GM19452 (cell line): ENCODE results near the gene UBXN10.

ENCODE experiments used
- ATAC-seq: cut with Tn5 transposase; IDR thresholded peaks from one replicate; pipeline ENCODE4 v1.9.1; 2021; ENCODE audit not compliant: unreplicated experiment

The UBXN10 gene

GRCh38 chr1:20151906-20152598 is 33.8 kb upstream of the UBXN10 start:
- no peak for ATAC-seq

DNA sequence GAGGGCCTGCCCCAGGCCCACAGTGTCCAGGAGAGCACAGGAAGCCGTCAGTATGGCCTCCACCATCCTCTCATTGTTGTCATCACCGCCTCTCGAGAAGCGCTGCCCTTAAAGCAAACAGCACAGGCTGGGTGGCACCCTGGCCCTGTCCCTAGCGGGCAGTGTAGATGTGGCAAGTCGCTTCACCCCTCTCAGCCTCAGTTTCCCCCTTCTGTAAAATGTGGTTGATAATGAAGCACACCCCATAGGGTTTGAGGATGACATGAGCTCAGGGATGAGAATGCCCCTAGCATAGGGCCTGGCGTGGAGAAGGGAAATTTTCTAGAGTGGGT is 33.3 kb upstream of the UBXN10 start:
- no peak for ATAC-seq

DNA sequence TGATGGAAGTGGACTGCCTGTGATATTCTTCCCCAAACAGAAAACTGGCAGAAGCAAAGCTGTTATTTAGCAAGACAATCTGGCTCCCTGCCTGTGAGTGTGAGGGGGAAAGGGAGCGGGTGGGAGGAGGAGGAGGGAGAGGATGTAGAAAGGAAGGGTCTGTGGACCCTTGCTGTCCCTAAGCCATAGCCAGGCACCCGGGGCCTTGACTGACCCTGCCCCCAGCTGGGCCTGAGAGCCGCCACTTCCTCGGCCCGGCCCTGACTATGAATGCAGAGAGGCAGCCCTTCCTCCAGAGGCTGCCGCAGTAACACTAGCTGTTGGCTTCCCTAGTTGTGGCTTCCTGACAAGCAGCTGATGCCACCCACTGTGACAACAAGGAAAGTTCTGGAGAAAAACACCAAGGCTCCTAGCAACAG is 32.9 kb upstream of the UBXN10 start:
- ATAC-seq: no peak

DNA sequence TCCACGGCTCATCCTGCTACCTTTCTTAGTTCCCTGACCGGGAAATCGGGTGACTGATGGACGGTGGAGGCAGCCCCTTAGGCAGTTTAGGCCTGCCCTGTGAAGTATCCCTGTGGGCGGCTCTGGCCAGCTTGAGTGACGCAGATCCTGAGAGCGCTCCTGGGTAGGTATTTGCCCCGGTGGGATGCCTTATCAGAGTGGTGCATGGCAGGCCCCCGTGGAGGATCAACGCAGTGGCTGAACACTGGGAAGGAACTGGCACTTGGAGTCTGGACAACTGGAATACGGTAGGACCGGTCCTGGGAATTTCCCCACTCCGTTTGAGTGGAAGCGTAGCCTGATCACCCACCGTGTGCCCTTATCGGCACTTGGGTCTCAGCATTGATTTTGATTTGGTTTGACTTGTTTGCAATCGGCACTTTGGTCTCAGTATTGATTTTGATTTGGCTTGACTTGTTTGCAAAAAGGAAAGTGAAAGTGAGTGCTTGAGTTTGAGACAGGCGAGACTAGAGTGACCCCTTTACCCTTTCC is 31.5 kb upstream of the UBXN10 start:
- ATAC-seq: no peak

- ATAC-seq: no peak
Observed at GRCh38 chr1:20158358-20159070, 27.4 kb upstream of the UBXN10 start.

DNA sequence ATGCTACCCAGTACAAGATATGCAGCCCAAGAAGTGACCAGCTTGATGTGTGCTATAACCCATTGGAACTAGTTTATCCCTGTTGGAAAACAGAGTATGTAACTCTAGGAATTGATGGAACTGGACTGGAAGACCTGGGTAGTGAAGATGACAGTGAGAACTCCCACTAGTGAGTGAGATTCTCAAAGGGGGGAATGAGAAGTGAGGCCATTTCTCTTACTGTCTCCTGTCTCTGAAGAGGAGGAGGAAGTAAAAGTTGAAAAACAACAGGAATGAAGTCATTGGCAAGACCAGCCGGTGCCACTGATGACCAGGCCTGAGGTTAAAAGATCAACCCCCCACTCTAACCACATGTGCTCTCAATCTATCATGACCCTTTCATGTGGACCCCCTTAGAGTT is 25.9 kb upstream of the UBXN10 start:
- ATAC-seq: no peak

GRCh38 chr1:20164694-20165202 is 21.1 kb upstream of the UBXN10 start:
- no peak for ATAC-seq

- no peak for ATAC-seq
Observed at GRCh38 chr1:20165522-20165951, 20.4 kb upstream of the UBXN10 start.

DNA sequence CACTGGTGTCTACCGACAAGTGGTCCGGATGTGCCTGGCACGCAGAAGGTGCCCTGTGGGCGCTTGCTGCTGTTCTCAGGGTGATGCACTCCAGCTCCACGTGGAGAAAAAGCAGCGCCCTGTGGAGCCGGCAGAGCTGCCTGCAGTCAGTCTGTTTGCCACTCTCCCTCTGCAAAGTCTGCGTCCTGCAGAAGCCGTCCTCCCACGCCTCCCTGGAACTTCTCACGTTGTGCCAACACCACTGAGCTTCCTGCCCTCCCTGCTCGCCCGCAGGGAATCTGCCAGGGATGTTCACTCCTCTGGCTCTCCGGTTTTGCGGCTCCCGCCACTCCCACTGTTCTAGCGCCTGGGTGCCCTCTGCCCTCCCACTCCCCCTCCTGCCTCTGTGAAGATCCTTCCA is 19.8 kb upstream of the UBXN10 start:
- no peak for ATAC-seq

DNA sequence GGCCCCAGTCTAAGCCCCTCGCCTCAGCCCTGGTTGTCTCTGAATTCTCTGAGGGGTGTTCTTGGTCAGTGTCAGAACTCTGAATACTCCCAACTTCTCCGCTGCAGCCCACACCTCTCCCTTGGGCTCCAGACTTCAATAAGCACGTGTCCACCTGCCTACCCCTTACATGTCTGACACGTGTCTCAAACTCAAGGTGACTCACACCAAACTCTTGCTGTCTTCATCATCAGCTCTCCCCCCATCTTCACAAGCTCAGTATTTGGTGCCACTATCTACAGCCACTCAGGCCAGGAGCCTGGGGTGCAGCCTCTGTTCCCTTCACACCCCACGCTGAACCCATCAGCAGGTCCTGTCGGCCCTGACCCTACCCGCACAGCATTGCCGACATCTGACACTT is 18.8 kb upstream of the UBXN10 start:
- no peak for ATAC-seq

DNA sequence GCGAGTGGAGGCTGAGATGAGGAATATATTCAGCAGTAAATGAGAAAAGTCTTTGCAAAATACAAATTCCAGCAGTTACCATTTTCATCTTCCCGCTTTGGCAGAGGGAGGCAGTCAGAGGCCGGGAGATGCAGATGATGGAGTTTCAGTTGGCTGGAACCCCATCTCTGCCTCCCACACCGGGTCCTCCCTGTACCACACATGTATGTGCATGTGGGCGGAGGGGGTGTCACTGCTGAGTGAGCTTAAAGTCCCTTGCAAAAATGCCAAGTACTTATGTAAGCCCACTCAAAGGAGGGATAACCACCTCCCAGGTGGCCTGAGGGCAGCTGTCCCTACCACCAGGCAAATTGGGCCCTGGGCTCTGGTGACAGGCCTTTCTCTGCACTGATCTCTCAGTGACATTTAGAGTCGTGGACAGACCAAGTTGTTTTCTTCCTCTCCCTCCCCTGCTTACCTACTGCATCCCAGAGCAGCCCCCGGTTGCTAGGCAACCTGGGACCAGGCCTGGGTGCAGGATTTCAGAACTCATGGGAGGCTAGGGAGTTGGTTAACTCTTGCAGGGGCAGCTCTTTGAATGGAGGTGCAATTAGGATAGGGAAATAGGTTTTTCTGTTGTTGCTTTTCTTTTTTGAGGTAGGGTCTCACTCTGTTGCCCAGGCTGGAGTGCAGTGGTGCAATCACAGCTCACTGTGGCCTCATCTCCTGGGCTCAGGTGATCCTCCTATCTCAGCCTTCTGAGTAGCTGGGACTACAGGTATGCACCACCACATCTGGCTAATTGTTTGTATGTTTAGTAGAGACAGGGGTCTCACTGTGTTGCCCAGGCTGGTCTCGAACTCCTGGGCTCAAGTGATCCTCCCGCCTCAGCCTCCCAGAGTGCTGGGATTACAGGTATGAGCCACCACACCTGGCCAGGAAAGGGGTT is 17.1 kb upstream of the UBXN10 start:
- no peak for ATAC-seq

DNA sequence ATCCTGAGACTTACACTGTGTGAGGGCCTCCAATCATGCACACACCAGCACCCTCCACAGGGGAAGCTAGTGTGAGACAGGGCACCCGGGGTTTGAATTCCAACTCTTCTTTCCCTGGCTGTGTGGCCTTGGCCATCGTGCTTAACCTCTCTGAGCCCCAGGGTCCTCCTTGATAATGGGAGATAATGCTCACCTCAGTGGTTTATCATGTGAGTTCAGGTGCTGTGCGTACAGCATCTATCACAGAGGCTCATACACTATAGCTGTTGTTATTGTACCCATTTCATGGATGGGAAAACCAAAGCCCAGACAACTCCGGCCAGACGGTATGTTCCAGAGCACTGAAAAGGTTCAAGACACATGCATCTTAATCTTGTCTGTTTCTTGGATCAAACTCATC is 16.0 kb upstream of the UBXN10 start:
- no peak for ATAC-seq

- no peak for ATAC-seq
Observed at GRCh38 chr1:20172033-20172590, 13.8 kb upstream of the UBXN10 start.

DNA sequence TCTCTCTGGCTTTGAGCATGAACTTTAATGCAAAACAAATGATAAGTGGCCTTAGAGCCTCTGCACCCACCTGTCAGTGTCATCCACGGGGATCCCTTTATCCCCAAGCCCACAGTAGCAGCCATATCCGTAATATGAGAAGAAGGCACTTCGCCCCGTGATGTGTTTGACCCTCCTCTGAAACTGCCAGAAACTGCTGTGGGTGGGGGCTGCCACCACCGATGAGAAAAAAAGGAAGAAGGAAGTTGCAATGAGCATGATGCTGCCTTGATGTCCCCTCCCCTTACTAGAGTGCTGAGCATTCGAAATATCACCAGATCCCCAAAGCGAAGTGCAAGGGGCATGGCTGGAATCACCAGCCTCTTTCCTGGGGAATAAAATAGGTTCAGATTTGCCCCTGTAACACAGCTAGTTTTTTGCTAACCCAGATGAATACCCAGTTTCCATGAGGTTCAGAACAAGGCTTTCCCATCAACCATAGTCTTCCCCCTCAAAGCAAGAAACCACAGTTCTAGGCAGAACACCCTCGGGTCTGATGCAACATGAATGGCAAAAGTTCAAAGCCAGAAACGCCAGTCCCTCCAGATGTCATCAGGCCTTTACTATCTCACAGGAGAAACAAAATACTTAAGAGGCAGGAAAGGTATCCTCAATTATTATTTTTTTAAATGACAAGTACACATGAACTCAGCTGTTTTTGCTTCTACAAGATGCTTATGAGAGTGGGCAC is 10.8 kb upstream of the UBXN10 start:
- ATAC-seq: no peak

GRCh38 chr1:20178634-20179370 is 7.1 kb upstream of the UBXN10 start:
- ATAC-seq: no peak

- ATAC-seq: no peak
Observed at GRCh38 chr1:20179371-20180128, 6.3 kb upstream of the UBXN10 start.

GRCh38 chr1:20180129-20180843 is 5.6 kb upstream of the UBXN10 start:
- no peak for ATAC-seq

GRCh38 chr1:20180844-20181207 is 5.1 kb upstream of the UBXN10 start:
- no peak for ATAC-seq
